D721Med (cell line): ENCODE data around the gene MAP2K4.

Source experiments
- DNase-seq: peaks from one replicate; pipeline ENCODE4 v3.0.0; 2011; ENCODE audit warnings: low spot score; ENCODE audit not compliant: insufficient read length
- FAIRE-seq: peaks from 2 replicates; lab custom pipeline; 2011; peaks lifted over from hg19 to GRCh38; lab: Jason Lieb, UNC
- CTCF ChIP-seq: IDR thresholded peaks from 2 replicates; pipeline ENCODE4 v1.5.1; 2012; ENCODE audit warnings: mild to moderate bottlenecking, control low read depth; ENCODE audit not compliant: insufficient read depth; ENCODE audit errors: missing control alignments

Gene MAP2K4

GRCh38 chr17:12050646-12051225, 30.1 kb downstream of the MAP2K4 start:
- no peak for TF ChIP-seq CTCF
- FAIRE-seq (no peak), DNase-seq (no peak)

GRCh38 chr17:12053552-12053951, 32.9 kb downstream of the MAP2K4 start:
- no peak for DNase-seq
- no peak for FAIRE-seq
- no peak for TF ChIP-seq CTCF

GRCh38 chr17:12055889-12056288, 35.2 kb downstream of the MAP2K4 start:
- DNase-seq, result no peak
- FAIRE-seq, result no peak
- TF ChIP-seq CTCF, result no peak

GRCh38 chr17:12057520-12057919, 36.8 kb downstream of the MAP2K4 start:
- DNase-seq (no peak), FAIRE-seq (no peak)
- TF ChIP-seq CTCF, result no peak

GRCh38 chr17:12058535-12058934, 37.9 kb downstream of the MAP2K4 start:
- no peak for FAIRE-seq
- no peak for TF ChIP-seq CTCF
- no peak for DNase-seq

- FAIRE-seq (no peak), DNase-seq (no peak)
- no peak for TF ChIP-seq CTCF
Measured at GRCh38 chr17:12062249-12062648, 41.6 kb downstream of the MAP2K4 start.

GRCh38 chr17:12064395-12064794, 43.7 kb downstream of the MAP2K4 start:
- TF ChIP-seq CTCF, result no peak
- no peak for FAIRE-seq

More at GRCh38 chr17:12064395-12064794, 43.7 kb downstream of the MAP2K4 start:
- no peak for DNase-seq
